Common myeloid progenitor, CD34-positive (primary cell): Measurements from ENCODE around the gene ASF1B.

Source experiments
- CTCF ChIA-PET: fragments of 350-600 bp; sonication (Branson Sonifier 250); formaldehyde crosslinking; loops from one replicate; lab custom pipeline; 2021; ENCODE audit warnings: antibody characterized with exemption; lab: Charles Lee
- POLR2A ChIA-PET: fragments of 350-600 bp; sonication (Branson Sonifier 250); formaldehyde crosslinking; loops from one replicate; lab custom pipeline; 2021; ENCODE audit warnings: antibody characterized with exemption; lab: Charles Lee
- DNase-seq, 3 donors: peaks; one replicate each; pipeline versions ENCODE4 v3.0.0 to v3.0.0-alpha.2; 2013
- H3K27ac ChIP-seq, 2 experiments: 1 replicate in 1 of 2; 2 replicates in 1 of 2; pipeline ENCODE4 v1.7.0; 2013; ENCODE audit warnings: inconsistent platforms in 2 of 2, low read length in 2 of 2, mild to moderate bottlenecking in 2 of 2, low read depth in 1 of 2, moderate library complexity in 1 of 2; ENCODE audit not compliant: severe bottlenecking in 2 of 2, insufficient read depth in 1 of 2, poor library complexity in 1 of 2
- H3K27me3 ChIP-seq, 5 experiments: replicated peaks in 2 of 5; 1 replicate in 3 of 5; 2 replicates in 2 of 5; pipeline versions ENCODE4 v1.6.1 to v1.7.0; 2013; ENCODE audit warnings: low read length in 4 of 5, mild to moderate bottlenecking in 2 of 5, moderate library complexity in 2 of 5, inconsistent platforms in 1 of 5; ENCODE audit not compliant: insufficient read depth in 5 of 5, control insufficient read depth in 4 of 5
- H3K36me3 ChIP-seq, 4 experiments: 1 replicate in 2 of 4; 2 replicates in 2 of 4; pipeline versions ENCODE4 v1.6.1 to v1.7.0; 2013; ENCODE audit warnings: low read length in 3 of 4, control low read depth in 1 of 4, mild to moderate bottlenecking in 1 of 4; ENCODE audit not compliant: control insufficient read depth in 4 of 4, insufficient read depth in 4 of 4
- H3K4me1 ChIP-seq, 4 experiments: 1 replicate in 3 of 4; 2 replicates in 1 of 4; pipeline versions ENCODE4 v1.6.1 to v1.7.1; 2013; ENCODE audit warnings: low read length in 3 of 4, mild to moderate bottlenecking in 3 of 4, control low read depth in 1 of 4, inconsistent platforms in 1 of 4, moderate library complexity in 1 of 4; ENCODE audit not compliant: control insufficient read depth in 4 of 4, insufficient read depth in 4 of 4; ENCODE audit errors: control extremely low read depth in 1 of 4
- H3K4me3 ChIP-seq, 7 experiments: 1 replicate in 4 of 7; 2 replicates in 3 of 7; pipeline versions ENCODE4 v1.5.1 to v1.7.0; 2013; ENCODE audit warnings: mild to moderate bottlenecking in 7 of 7, low read length in 6 of 7, moderate library complexity in 6 of 7, inconsistent platforms in 2 of 7, low read depth in 2 of 7, control low read depth in 1 of 7; ENCODE audit not compliant: insufficient read depth in 4 of 7, control insufficient read depth in 1 of 7; ENCODE audit errors: extremely low read depth in 1 of 7
- H3K9me3 ChIP-seq, 5 experiments: 1 replicate in 4 of 5; 2 replicates in 1 of 5; pipeline versions ENCODE4 v1.6.1 to v1.7.1; 2013; ENCODE audit warnings: low read length in 4 of 5, mild to moderate bottlenecking in 2 of 5, inconsistent platforms in 1 of 5, low read depth in 1 of 5, moderate library complexity in 1 of 5; ENCODE audit not compliant: control insufficient read depth in 4 of 5, insufficient read depth in 2 of 5; ENCODE audit errors: control extremely low read depth in 1 of 5
- WGBS: methylation state at CpG from one replicate; pipeline ENCODE4 v1.1.5; 2013; ENCODE audit not compliant: insufficient coverage; 5-methylcytosine and 5-hydroxymethylcytosine counted together

ASF1B gene

GRCh38 chr19:14082675-14082960 is 53.8 kb downstream of the ASF1B start:
- Histone ChIP-seq H3K27me3 (no peaks in the 10 kb centered on the region), H3K9me3 (no peaks in the 10 kb centered on the region), H3K4me3 (peak overlapping the region in 1 of 7 experiments; percentile 83), H3K4me1 (peaks cover 2 to 24% (median 20%) of the 10 kb centered on the region in 4 experiments), H3K27ac (no peak overlapping the region), H3K36me3 (peaks cover 2 to 4% (median 3%) of the 10 kb centered on the region in 4 experiments)
- 100% methylated on average over 1 of the region's 1 CpG for WGBS
- no peak for DNase-seq
- ChIA-PET CTCF (interaction anchor here (1.4 to 3.4 kb wide), 4 partner anchors 9 to 44 kb away, joined by 3 to 12 read pairs (median 9); partner anchors contain the start of gene MISP3), POLR2A (interaction anchor here (1.1 kb wide), 1 partner anchor 9 kb away, joined by 5 read pairs; no protein-coding TSS in a partner anchor)

DNA sequence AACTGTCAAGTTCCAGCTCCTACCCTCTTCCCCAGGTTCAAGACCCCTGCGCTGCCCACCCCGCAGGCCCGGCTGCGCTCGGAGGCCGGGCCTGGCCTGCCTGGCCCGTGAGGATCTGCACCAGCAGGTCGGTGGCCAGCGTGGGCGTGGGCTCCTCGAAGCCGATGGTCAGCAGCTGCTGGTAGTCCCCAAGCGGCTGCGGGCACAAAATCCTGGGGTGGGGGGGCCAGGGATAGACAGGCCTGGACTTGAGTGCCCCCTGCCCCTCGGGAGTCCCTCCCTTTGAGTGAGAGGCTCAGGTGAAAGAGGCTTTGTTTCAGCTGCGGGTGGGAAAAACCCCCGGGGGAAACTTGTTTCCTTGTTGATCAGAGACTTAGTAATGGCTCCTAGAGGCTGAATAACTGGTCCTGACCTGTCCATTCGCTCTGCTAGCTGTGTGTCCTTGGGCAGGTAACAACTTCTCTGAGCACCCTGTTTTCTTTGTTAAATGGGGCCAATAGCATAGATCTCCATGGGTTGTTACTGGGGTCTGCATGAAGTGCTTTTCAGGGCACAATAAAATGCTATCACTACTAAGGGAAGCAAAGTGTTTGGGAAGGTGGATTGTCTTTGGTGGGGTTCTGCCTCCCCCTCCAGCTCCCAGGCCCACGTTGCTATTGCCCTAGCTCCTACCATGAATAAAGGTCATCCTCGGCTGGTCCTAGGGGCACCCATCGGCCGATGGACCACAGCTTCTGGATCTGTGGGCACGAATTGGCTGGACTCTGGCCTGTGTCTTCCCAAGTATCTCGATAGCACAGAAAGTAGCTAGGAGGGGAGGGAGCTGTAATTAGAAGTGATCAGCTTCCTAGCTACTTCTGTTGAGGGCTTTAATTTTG is 54.4 kb downstream of the ASF1B start:
- WGBS, result 36% methylated on average over 16 of the region's 24 CpGs
- ChIA-PET POLR2A (interaction anchor here (0.5 to 1.5 kb wide), 6 partner anchors 8 to 235 kb away, joined by 3 to 5 read pairs (median 3); no protein-coding TSS in a partner anchor), CTCF (interaction anchor here (1.4 to 3.4 kb wide), 6 partner anchors 7 to 200 kb away, joined by 3 to 12 read pairs (median 9); partner anchors contain the start of gene MISP3)
- Histone ChIP-seq H3K27me3 (no peaks in the 10 kb centered on the region), H3K4me1 (peaks cover 2 to 24% (median 20%) of the 10 kb centered on the region in 4 experiments), H3K4me3 (peak overlapping the region; percentile 76 to 91 (median 83)), H3K36me3 (peaks cover 0 to 4% (median 2%) of the 10 kb centered on the region in 4 experiments), H3K27ac (peak overlapping the region in 1 of 2 experiments; percentile 91), H3K9me3 (no peaks in the 10 kb centered on the region)
- DNase-seq, result peak in 2 of 3 donors; percentile 40 to 42

- under 1% methylated on average over 46 of the region's 50 CpGs for whole genome bisulfite sequencing
- ChIA-PET CTCF (interaction anchor here (0.6 to 3.4 kb wide), 8 partner anchors 8 to 218 kb away, joined by 3 to 11 read pairs (median 4); partner anchors contain the start of gene MISP3), POLR2A (interaction anchor here (0.5 to 1.5 kb wide), 6 partner anchors 9 to 234 kb away, joined by 3 to 5 read pairs (median 3); no protein-coding TSS in a partner anchor)
- Histone ChIP-seq H3K36me3 (peaks cover 0 to 3% (median 0%) of the 10 kb centered on the region in 4 experiments), H3K27ac (peak overlapping the region; percentile 79 to 91), H3K4me3 (peak overlapping the region; percentile 76 to 91 (median 83)), H3K9me3 (no peaks in the 10 kb centered on the region), H3K4me1 (peaks cover 2 to 26% (median 21%) of the 10 kb centered on the region in 4 experiments), H3K27me3 (no peaks in the 10 kb centered on the region)
- peak; percentile 99 to 100 (median 99) for DNase-seq
These were observed 55.2 kb downstream of the ASF1B start for GRCh38 chr19:14080887-14081796.

- no peak for DNase-seq
- ChIA-PET CTCF (interaction anchor here (0.7 to 1.7 kb wide), 8 partner anchors 9 to 294 kb away, joined by 3 to 4 read pairs (median 3); partner anchors contain the start of gene BRME1), POLR2A (interaction anchor here (0.7 kb wide), 1 partner anchor 922 kb away, joined by 7 read pairs; no protein-coding TSS in a partner anchor)
- WGBS, result no CpG with 5 or more reads among the region's 2 CpGs
- Histone ChIP-seq H3K9me3 (no peaks in the 10 kb centered on the region), H3K27ac (no peak overlapping the region), H3K4me1 (peaks cover 8 to 48% (median 42%) of the 10 kb centered on the region in 4 experiments), H3K4me3 (no peak overlapping the region), H3K36me3 (no peaks in the 10 kb centered on the region), H3K27me3 (no peaks in the 10 kb centered on the region)
These were observed 58.0 kb downstream of the ASF1B start for GRCh38 chr19:14078411-14078810.

DNA sequence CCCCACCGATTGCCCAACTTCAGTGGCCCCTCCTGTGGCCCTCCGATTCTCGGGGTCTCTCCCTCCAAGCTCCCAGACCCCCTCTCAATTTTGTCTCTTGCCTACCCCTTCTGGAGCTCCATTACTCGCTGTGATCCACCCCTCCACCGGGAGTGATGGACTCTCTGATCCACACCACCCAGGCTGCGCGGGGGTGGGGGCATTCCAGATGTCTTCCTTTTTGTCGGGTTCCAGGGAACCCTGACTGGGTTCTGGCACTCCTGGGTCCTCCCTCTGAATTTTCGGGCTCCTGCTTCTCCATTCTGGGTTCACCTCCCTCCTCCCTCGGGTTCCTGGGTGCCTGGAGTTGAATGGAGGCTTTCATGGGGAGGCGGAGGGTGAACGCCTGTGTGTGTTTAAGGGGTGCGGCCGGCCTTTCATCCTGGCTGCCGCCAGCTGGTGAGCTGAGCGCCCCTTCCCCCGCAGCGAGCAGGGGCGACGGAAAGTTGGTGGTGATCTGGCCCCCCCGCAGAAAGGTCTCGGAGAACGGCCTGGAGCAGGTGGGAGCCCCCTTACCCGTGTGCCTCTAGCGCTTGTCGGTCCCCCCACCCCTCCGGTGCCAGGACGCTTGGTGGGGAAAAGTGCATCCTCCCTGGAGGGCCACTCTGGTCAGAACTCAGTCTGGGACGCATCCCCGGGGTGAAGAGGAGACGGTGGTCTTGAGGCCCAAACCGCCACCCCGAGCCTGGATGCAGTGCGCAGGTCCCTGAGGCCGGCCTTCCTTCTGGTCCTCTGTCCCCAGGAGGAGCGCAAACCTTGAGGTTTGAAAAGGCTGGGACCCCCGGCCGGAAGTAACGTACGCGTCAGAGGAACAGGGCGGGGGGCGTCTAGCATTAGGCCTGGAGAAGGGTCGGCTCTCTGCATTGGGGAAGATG is 62.2 kb downstream of the ASF1B start:
- DNase-seq, result no peak
- POLR2A ChIA-PET, result interaction anchor here (0.6 to 1.2 kb wide), 2 partner anchors 11 to 17 kb away, joined by 3 to 4 read pairs; no protein-coding TSS in a partner anchor

More for the DNA sequence above, 62.2 kb downstream of the ASF1B start:
- WGBS, result 2% methylated on average over 32 of the region's 44 CpGs
- Histone ChIP-seq H3K4me1 (peaks cover 5 to 46% (median 38%) of the 10 kb centered on the region in 4 experiments), H3K36me3 (no peaks in the 10 kb centered on the region), H3K4me3 (peak overlapping the region; percentile 58 to 83 (median 75)), H3K9me3 (no peaks in the 10 kb centered on the region), H3K27ac (peak overlapping the region in 1 of 2 experiments; percentile 54), H3K27me3 (no peaks in the 10 kb centered on the region)
- CTCF ChIA-PET, result interaction anchor here (0.9 to 7.2 kb wide), 11 partner anchors 8 to 202 kb away, joined by 3 to 102 read pairs (median 5); partner anchors contain the start of genes IL27RA, PALM3 and PRKACA
